ENCODE measurements around the gene SECISBP2L. TPM values are rescaled to one million over a fixed set of nuclear protein-coding genes. Genes with fewer than 3 reads are reported as not detected.

The SECISBP2L gene
- total RNA-seq, 4 donors from 2014 or later, result 54.1 to 96.9 (median 64.9) TPM

DNA sequence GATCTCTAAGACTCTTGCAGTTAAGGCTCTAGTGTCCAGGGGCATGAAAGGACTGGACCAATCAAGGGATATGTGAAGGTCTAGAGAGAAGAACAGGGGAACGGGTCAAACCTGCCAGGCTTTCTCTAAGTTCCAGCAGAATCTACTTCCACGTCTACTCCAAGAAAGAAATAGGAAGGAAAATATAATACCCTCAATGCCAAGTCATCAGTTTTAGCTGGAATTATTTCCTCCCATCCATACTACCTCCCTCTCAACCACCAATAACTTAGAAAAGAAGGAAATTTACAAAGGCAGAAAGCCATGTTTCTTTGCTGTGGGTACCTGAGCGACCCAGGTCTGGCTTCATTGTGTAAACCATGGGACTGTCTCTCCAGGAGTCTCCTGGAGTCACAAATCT lies 90.3 kb downstream of the SECISBP2L start:
- TF ChIP-seq, protein P1, sequence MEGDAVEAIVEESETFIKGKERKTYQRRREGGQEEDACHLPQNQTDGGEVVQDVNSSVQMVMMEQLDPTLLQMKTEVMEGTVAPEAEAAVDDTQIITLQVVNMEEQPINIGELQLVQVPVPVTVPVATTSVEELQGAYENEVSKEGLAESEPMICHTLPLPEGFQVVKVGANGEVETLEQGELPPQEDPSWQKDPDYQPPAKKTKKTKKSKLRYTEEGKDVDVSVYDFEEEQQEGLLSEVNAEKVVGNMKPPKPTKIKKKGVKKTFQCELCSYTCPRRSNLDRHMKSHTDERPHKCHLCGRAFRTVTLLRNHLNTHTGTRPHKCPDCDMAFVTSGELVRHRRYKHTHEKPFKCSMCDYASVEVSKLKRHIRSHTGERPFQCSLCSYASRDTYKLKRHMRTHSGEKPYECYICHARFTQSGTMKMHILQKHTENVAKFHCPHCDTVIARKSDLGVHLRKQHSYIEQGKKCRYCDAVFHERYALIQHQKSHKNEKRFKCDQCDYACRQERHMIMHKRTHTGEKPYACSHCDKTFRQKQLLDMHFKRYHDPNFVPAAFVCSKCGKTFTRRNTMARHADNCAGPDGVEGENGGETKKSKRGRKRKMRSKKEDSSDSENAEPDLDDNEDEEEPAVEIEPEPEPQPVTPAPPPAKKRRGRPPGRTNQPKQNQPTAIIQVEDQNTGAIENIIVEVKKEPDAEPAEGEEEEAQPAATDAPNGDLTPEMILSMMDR (IDR thresholded peaks at IDR 0.05; ENCODE audit: low read depth), result no peak

DNA sequence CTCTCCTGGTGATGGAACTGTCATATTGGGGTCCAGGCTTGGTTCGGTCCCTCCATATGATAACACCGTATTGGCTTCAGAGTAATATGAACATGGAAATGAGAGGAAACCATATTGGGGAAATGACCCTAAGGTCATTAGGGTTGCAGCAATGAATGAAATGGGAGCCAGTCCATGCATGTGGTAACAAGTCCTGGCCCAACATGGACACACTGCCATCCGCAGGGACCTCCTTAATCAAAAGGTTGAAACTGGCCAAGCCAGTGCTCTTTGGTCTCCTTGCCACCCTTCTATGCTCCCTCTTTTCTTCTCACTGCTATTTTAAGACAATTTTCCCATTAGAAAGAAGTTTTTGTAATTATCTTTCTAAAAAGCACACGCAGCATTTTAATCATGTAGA lies 90.9 kb downstream of the SECISBP2L start:
- TF ChIP-seq, protein P1 (IDR thresholded peaks at IDR 0.05; ENCODE audit: low read depth), result no peak

GRCh38 chr15:48954538-48954937 lies 91.7 kb downstream of the SECISBP2L start:
- TF ChIP-seq, protein P1 (IDR thresholded peaks at IDR 0.05; ENCODE audit: low read depth), result no peak

DNA sequence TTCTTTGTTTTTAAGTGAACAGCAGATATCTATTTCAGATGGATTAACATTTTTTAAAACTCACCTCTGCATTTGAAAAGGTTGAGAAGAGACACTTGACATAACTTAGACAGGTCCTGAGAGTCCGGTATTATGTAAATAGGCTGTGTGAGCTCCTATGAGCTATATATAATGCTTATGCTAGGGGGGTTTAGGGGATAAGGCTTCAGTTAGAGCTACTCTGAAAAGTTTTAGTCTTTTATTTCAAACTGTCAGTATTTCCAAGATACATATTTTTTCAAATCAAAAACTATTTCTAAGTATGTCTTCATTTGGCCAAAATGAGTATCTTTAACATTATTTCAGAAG lies 99.4 kb downstream of the SECISBP2L start:
- TF ChIP-seq, protein P1 (IDR thresholded peaks at IDR 0.05; ENCODE audit: low read depth), result no peak

DNA sequence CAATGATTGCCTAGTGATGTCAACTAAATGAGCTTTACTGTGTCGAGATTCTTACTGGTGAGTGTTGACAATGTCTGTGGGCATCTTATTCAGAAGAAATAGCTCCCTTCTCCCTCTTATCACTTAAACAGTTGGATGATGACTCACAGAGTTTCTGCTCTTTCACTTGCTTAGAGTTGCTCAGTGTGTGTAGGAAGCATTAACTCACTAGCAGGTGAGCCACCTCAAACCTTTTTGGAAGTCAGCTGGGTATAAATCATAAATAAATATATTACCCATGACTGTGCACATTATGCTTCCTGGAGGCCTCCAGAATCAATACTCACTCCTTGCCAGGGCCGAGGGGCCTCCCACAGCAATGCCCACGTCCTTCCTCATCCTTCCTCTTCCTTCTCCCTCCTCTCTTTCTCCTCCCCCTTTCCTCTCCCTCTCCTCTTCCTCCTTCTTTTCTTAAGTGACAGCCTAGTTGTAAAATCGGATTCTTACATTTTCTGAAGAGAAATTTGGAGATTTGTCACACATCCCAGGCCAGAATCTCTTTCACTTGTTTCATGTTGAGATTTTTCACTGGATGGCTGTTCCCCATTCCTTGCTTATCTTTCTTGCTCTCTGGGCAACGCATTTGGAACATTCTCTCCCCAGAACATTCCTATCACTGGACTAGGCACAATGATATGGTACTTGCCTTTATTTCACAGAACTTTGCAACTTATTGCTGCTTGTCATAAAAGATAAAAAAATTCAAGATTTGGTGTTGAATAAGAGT lies 100.0 kb downstream of the SECISBP2L start:
- TF ChIP-seq, protein P1 (IDR thresholded peaks at IDR 0.05; ENCODE audit: low read depth), result no peak

DNA sequence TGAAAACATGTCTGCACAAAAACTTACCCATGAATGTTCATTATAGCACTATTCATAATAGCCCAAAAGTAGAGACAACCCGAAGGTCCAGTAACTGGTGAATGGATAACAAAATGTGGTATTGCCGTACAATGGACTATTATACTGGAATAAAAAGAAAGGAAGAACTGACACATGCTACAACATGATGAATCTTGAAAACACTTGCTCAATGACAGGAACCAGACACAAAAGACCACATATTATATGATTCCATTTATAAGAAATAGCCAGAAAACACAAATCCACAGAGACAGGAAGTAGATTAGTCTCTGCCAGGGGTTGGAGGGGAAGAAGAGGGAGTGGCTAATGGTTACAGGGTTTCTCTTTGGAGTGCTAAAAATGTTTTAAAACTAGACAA lies 100.9 kb downstream of the SECISBP2L start:
- TF ChIP-seq, protein P1 (IDR thresholded peaks at IDR 0.05; ENCODE audit: low read depth), result no peak

DNA sequence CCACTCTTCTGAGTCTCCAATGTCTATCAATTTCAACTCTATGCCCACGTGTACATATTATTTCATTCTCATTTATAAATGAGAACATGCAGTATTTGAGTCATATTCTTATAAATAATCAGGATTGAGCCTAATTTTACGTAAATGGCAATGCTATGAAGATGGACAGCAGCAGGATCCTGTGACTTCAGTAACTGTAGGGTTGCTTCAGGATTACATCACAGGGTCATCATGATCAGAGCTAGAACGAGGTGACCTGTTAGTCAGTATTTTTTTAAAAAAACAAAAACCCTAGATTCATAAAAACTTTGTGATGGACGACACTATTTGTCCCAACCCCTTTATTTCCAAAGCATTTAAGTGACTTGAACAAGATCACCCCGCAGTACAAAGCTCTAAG lies 104.3 kb downstream of the SECISBP2L start:
- TF ChIP-seq, protein P1 (IDR thresholded peaks at IDR 0.05; ENCODE audit: low read depth), result no peak

All from subcutaneous adipose tissue (tissue), 4 donors.